ENCODE measurements around the gene AGO1. TPM values are rescaled to one million over a fixed set of nuclear protein-coding genes. Genes with fewer than 3 reads are reported as not detected.

AGO1 gene
- total and polyA plus RNA-seq, 2 donors (not counting 1 experiment from before 2014, with no cell fraction given): 10.1 to 41.3 TPM

DNA sequence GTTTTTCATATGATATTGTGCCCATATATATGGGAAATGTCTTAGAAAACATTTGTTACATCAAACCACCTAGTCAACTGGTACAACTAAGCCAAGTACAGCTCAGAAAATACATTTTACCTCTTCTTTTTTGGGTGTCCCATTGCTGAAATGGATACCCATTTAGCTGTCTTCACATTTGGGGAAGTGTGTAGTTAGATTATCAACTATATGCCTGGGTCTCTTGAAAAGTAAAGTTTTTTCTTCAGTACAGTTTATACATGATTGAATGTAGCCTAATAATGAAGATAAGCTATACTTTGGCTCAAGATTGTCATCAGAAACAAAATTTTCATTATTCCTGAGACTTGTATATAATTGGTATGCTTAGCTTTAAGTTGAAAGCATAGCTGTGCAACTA lies 49.9 kb downstream of the AGO1 start:
- CTCF ChIA-PET: no interaction called here
- TF ChIP-seq, protein P1, sequence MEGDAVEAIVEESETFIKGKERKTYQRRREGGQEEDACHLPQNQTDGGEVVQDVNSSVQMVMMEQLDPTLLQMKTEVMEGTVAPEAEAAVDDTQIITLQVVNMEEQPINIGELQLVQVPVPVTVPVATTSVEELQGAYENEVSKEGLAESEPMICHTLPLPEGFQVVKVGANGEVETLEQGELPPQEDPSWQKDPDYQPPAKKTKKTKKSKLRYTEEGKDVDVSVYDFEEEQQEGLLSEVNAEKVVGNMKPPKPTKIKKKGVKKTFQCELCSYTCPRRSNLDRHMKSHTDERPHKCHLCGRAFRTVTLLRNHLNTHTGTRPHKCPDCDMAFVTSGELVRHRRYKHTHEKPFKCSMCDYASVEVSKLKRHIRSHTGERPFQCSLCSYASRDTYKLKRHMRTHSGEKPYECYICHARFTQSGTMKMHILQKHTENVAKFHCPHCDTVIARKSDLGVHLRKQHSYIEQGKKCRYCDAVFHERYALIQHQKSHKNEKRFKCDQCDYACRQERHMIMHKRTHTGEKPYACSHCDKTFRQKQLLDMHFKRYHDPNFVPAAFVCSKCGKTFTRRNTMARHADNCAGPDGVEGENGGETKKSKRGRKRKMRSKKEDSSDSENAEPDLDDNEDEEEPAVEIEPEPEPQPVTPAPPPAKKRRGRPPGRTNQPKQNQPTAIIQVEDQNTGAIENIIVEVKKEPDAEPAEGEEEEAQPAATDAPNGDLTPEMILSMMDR (IDR thresholded peaks at IDR 0.05): no peak
- TF ChIP-seq EZH2 (IDR thresholded peaks at IDR 0.05; ENCODE audit: borderline replicate concordance, insufficient read depth, low read depth, low read length, poor library complexity, severe bottlenecking): no peak

DNA sequence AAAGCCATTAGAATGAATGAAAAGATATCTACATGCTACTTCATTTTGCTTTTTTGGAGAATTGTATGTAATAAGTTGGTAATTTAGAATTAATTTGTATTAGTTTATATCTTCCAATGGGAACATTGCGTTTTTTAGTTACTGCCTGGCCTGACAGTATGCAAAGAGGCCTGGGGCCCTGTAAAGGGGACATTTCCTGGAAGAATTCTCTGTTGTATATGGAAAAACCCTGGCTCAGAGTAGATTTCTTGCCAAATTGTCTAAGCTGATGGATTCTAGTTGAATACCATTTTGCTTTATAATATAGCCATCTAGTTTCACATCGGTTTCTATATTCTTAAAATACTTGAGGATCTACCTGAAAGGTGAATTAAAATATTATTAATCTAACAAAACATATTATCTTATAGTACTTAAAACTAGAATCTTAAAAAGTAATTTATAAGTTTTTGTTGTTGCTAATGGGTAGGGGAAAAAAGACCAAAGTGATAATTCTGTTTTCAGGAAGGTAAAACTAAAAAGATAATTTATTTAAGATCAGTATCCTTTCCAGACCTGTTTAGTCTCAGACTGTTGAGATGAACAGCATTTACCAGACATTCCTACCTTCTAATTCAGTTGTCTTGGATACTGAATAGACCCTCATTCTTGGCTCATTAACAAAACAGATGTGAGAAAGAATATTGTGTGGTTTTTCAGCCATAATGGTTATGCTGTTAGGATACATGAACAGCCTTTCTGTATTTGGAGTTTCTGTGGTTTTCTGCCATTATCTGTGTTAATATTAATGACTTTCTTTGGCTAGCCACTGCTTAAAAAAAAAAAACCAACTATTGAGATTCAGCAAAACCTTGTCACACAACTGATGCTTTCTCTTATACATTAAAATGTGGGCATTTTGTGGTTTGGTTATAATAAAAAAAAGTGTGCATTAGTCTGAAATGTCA lies 52.7 kb downstream of the AGO1 start:
- WGBS (ENCODE audit: insufficient coverage): 67% methylated on average over 1 of the region's 2 CpGs
- H3K27ac ChIP-seq (ENCODE audit: low read length in 2 of 2): no peak overlapping the region
- no peak overlapping the region for H2AFZ ChIP-seq (ENCODE audit: insufficient read depth, low read depth, low read length, poor library complexity, severe bottlenecking)
- H3K27ac Mint-ChIP-seq: no peak overlapping the region
- peaks cover 92% of the 10 kb centered on the region for H3K79me2 ChIP-seq (ENCODE audit: control insufficient read depth, insufficient read depth, low read length)
- ChIA-PET POLR2A (no interaction called here), CTCF (no interaction called here)
- H3K27me3 ChIP-seq (replicated peaks in 1 of 4; ENCODE audit: control extremely low read depth in 1 of 4, control insufficient read depth in 3 of 4, insufficient read depth in 4 of 4, low read length in 3 of 4): no peaks in the 10 kb centered on the region
- peaks cover 0 to 6% (median 0%) of the 10 kb centered on the region in 3 donors for H3K9me3 ChIP-seq (ENCODE audit: control extremely low read depth in 1 of 3, control insufficient read depth in 2 of 3, insufficient read depth in 1 of 3, low read length in 2 of 3)
- no peak overlapping the region for H3K9ac ChIP-seq (ENCODE audit: low read length)
- no peak for DNase-seq
- ATAC-seq (ENCODE audit: low read depth): no peak
- H3K4me3 ChIP-seq (ENCODE audit: control extremely low read depth in 1 of 5, extremely low read depth in 1 of 5, insufficient read depth in 1 of 5, low read depth in 2 of 5, low read length in 4 of 5): no peak overlapping the region
- no peaks in the 10 kb centered on the region for H3K9me3 Mint-ChIP-seq (ENCODE audit: insufficient read depth)
- peaks cover 7 to 8% of the 10 kb centered on the region in 2 donors for H3K4me1 ChIP-seq (ENCODE audit: control insufficient read depth in 2 of 2, insufficient read depth in 2 of 2, low read length in 2 of 2)
- H4K20me1 ChIP-seq (ENCODE audit: control insufficient read depth, insufficient read depth, low read length, poor library complexity, severe bottlenecking): peaks cover 14% of the 10 kb centered on the region
- H3K36me3 ChIP-seq (replicated peaks in 1 of 2; ENCODE audit: control extremely low read depth in 1 of 2, control insufficient read depth in 1 of 2, extremely low read depth in 1 of 2, insufficient read depth in 2 of 2, low read length in 1 of 2): no peaks in the 10 kb centered on the region
- no peaks in the 10 kb centered on the region for H3K27me3 Mint-ChIP-seq
- H3K4me3 Mint-ChIP-seq: no peak overlapping the region
- no peak for TF ChIP-seq EZH2 (IDR thresholded peaks at IDR 0.05; ENCODE audit: borderline replicate concordance, insufficient read depth, low read depth, low read length, poor library complexity, severe bottlenecking)
- TF ChIP-seq, protein P1 (IDR thresholded peaks at IDR 0.05): no peak
- H3K4me1 Mint-ChIP-seq: peaks cover 18% of the 10 kb centered on the region
- H3K4me2 ChIP-seq (replicated peaks; ENCODE audit: low read depth, low read length, poor library complexity, severe bottlenecking): no peak overlapping the region
- intact Hi-C loops (cut with micrococcal nuclease): no loop called here

More for the DNA sequence above, 49.9 kb downstream of the AGO1 start:
- Histone ChIP-seq H3K4me2 (replicated peaks; ENCODE audit: low read depth, low read length, poor library complexity, severe bottlenecking) (no peak overlapping the region), H3K27ac (ENCODE audit: low read length in 2 of 2) (no peak overlapping the region), H4K20me1 (ENCODE audit: control insufficient read depth, insufficient read depth, low read length, poor library complexity, severe bottlenecking) (peaks cover 9% of the 10 kb centered on the region), H3K4me1 (ENCODE audit: control insufficient read depth in 2 of 2, insufficient read depth in 2 of 2, low read length in 2 of 2) (peaks cover 12 to 13% of the 10 kb centered on the region in 2 donors), H3K27me3 (replicated peaks in 1 of 4; ENCODE audit: control extremely low read depth in 1 of 4, control insufficient read depth in 3 of 4, insufficient read depth in 4 of 4, low read length in 3 of 4) (no peaks in the 10 kb centered on the region), H3K9me3 (ENCODE audit: control extremely low read depth in 1 of 3, control insufficient read depth in 2 of 3, insufficient read depth in 1 of 3, low read length in 2 of 3) (peaks cover 0 to 6% (median 0%) of the 10 kb centered on the region in 3 donors), H3K36me3 (replicated peaks in 1 of 2; ENCODE audit: control extremely low read depth in 1 of 2, control insufficient read depth in 1 of 2, extremely low read depth in 1 of 2, insufficient read depth in 2 of 2, low read length in 1 of 2) (no peaks in the 10 kb centered on the region), H2AFZ (ENCODE audit: insufficient read depth, low read depth, low read length, poor library complexity, severe bottlenecking) (no peak overlapping the region), H3K9ac (ENCODE audit: low read length) (no peak overlapping the region), H3K79me2 (ENCODE audit: control insufficient read depth, insufficient read depth, low read length) (peaks cover 66% of the 10 kb centered on the region), H3K4me3 (ENCODE audit: control extremely low read depth in 1 of 5, extremely low read depth in 1 of 5, insufficient read depth in 1 of 5, low read depth in 2 of 5, low read length in 4 of 5) (no peak overlapping the region)
- intact Hi-C loops (cut with micrococcal nuclease): no loop called here
- Mint-ChIP-seq H3K4me3 (peak overlapping the region; percentile 10), H3K4me1 (peaks cover 19% of the 10 kb centered on the region), H3K9me3 (ENCODE audit: insufficient read depth) (no peaks in the 10 kb centered on the region), H3K27me3 (no peaks in the 10 kb centered on the region), H3K27ac (no peak overlapping the region)
- ATAC-seq (ENCODE audit: low read depth): no peak
- POLR2A ChIA-PET: interaction anchor here (0.5 kb wide), 1 partner anchor 9 kb away, joined by 3 read pairs; no protein-coding TSS in a partner anchor
- no peak for DNase-seq
